Upper lobe of left lung (tissue), 6 donors: ENCODE data around the gene SYTL2. TPM values are rescaled to one million over a fixed set of nuclear protein-coding genes. Genes with fewer than 3 reads are reported as not detected.
A peak's percentile ranks its signal among the peaks of the same experiment; 100 is the strongest.

Experiments used
- ATAC-seq, 2 donors: fragments of 200-7000 bp; cut with Tn5 transposase; one replicate each; pipeline ENCODE4 v1.9.1; 2022; ENCODE audit warnings: mild to moderate bottlenecking in 2 of 2, moderate library complexity in 2 of 2; ENCODE audit not compliant: low FRiP score in 2 of 2
- DNase-seq, 2 donors: peaks; one replicate each; pipeline ENCODE4 v3.0.0-alpha.2; 2019 to 2020
- H3K27ac ChIP-seq, 4 donors: fragments of 200-600 bp; sonication (generic); one replicate each; pipeline ENCODE4 v1.5.1; 2016 to 2019
- H3K27me3 ChIP-seq, 4 donors: fragments of 200-600 bp; sonication (generic); one replicate each; pipeline ENCODE4 v1.5.1; 2017 to 2019
- H3K36me3 ChIP-seq, 4 donors: fragments of 200-600 bp; sonication (generic); one replicate each; pipeline ENCODE4 v1.5.1; 2016 to 2019
- H3K4me1 ChIP-seq, 4 donors: fragments of 200-600 bp; sonication (generic); one replicate each; pipeline ENCODE4 v1.5.1; 2018 to 2019
- H3K4me3 ChIP-seq, 4 donors: fragments of 200-600 bp; sonication (generic); one replicate each; pipeline ENCODE4 v1.5.1; 2017 to 2019; ENCODE audit warnings: mild to moderate bottlenecking in 2 of 4, moderate library complexity in 1 of 4
- H3K9me3 ChIP-seq, 4 donors: fragments of 200-600 bp; sonication (generic); one replicate each; pipeline ENCODE4 v1.5.1; 2018 to 2019
- EP300 ChIP-seq, 4 donors: sonication (generic); formaldehyde crosslinking; IDR thresholded peaks; one replicate each; pipeline ENCODE4 v1.5.1; 2017; ENCODE audit warnings: antibody characterized with exemption in 4 of 4, control low read depth in 2 of 4
- POLR2A ChIP-seq, 4 donors: fragments of 450-650 bp; IDR thresholded peaks; one replicate each; pipeline ENCODE4 v1.5.1; 2016 to 2017; ENCODE audit warnings: antibody characterized with exemption in 4 of 4, mild to moderate bottlenecking in 2 of 4
- POLR2AphosphoS5 ChIP-seq, 2 donors: sonication (generic); formaldehyde crosslinking; IDR thresholded peaks; one replicate each; pipeline ENCODE4 v1.5.1; 2017; ENCODE audit warnings: antibody characterized with exemption in 2 of 2
- WGBS, 2 donors: methylation state at CpG; one replicate each; pipeline ENCODE4 v1.1.5; 2017 to 2018; 5-methylcytosine and 5-hydroxymethylcytosine counted together
- total RNA-seq, 6 donors: library from RNA; depleted of rRNA in 4 of 6; stranded (reverse); fragments of >200 nt in 4 of 6; gene quantifications; one replicate each; pipeline versions ENCODE4 v1.1.0 to v1.2.1, GENCODE V29; 2016 to 2021
- TF ChIP-seq, protein P1 (sequence below), 6 experiments: fragments of 450-650 bp in 4 of 6; fragments of 200-600 bp in 2 of 6; sonication (generic) in 2 of 6; IDR thresholded peaks; one replicate each; pipeline ENCODE4 v1.5.1; 2016 to 2019; ENCODE audit warnings: antibody characterized with exemption in 6 of 6
- donor health status: DM: no; HTN: no; CAD: no; lungs with moderate emphysema.
- donor health status: DM: no; HTN: yes; CAD: no; lungs with severe emphysema.

Gene SYTL2
- total RNA-seq, 6 donors from 2014 or later, result 11.9 to 52.7 (median 20.1) TPM

DNA sequence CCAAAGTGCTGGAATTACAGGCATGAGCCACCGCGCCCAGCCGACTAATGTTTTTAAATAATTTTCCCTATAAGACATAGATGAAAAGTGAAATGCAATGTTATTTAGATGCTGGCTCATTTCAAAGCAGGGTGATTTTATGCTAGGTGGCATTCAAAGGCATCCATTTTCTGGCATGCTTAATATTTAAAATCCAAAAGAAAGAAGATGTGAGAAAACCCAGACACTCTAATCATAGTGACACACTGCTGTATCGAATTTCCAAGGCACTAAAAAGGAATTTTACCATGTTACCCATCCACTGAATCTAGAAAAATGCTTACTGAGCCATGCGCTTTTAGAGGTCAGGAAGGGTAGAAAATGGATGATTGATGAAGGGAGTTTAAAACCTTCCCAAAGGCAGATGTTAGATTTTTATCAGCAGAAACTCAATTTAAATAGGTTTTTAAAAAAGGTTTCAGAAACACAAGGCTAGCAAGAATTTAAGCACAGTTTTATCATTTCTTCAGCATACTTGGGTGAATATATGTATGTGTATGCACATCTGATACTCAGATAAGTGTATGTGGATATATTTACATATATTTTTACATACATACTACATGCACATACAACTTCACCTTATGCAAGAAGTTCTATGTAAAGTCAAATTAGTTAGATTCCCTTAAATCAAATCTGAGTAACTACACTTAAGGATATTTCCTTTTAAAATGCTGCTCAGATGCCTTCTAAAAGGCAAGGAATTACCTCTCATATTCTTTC lies 100.8 kb downstream of the SYTL2 start:
- no peak for ATAC-seq

DNA sequence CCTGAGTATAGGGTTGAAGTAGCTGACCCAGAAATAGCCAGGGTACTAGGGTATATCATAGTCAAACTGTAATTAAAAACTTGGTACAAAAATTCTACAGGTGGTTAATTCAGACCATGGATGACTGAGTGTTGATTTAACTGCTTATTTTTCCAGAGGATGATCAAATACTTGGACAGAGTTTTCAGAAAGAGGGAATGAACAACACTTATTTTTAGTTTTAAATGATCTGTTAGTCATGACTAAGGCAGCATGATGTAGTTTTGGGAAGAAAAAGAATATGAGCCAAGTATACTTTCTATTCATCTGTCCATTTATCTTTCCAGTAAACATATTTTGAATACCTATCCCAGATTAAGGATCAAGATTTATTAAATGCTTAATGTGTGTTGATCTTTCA lies 105.1 kb downstream of the SYTL2 start:
- Histone ChIP-seq H3K27ac (no peak overlapping the region), H3K4me3 (no peak overlapping the region), H3K9me3 (no peaks in the 10 kb centered on the region), H3K4me1 (no peaks in the 10 kb centered on the region), H3K36me3 (no peaks in the 10 kb centered on the region), H3K27me3 (no peaks in the 10 kb centered on the region)
- no peak for DNase-seq
- TF ChIP-seq POLR2AphosphoS5 (IDR thresholded peaks at IDR 0.05), result no peak
- TF ChIP-seq, protein P1, sequence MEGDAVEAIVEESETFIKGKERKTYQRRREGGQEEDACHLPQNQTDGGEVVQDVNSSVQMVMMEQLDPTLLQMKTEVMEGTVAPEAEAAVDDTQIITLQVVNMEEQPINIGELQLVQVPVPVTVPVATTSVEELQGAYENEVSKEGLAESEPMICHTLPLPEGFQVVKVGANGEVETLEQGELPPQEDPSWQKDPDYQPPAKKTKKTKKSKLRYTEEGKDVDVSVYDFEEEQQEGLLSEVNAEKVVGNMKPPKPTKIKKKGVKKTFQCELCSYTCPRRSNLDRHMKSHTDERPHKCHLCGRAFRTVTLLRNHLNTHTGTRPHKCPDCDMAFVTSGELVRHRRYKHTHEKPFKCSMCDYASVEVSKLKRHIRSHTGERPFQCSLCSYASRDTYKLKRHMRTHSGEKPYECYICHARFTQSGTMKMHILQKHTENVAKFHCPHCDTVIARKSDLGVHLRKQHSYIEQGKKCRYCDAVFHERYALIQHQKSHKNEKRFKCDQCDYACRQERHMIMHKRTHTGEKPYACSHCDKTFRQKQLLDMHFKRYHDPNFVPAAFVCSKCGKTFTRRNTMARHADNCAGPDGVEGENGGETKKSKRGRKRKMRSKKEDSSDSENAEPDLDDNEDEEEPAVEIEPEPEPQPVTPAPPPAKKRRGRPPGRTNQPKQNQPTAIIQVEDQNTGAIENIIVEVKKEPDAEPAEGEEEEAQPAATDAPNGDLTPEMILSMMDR (IDR thresholded peaks at IDR 0.05), result no peak
- TF ChIP-seq POLR2A (IDR thresholded peaks at IDR 0.05), result no peak
- no peak for TF ChIP-seq EP300 (IDR thresholded peaks at IDR 0.05)
- ATAC-seq, result peak in 1 of 2 donors; percentile 53

More for the DNA sequence above, 100.8 kb downstream of the SYTL2 start:
- 87 to 92% methylated on average over 5 of the region's 5 CpGs for WGBS, 2 donors
- Histone ChIP-seq H3K4me3 (no peak overlapping the region), H3K27ac (no peak overlapping the region), H3K4me1 (no peaks in the 10 kb centered on the region), H3K36me3 (no peaks in the 10 kb centered on the region), H3K9me3 (no peaks in the 10 kb centered on the region), H3K27me3 (no peaks in the 10 kb centered on the region)
- TF ChIP-seq, protein P1 (IDR thresholded peaks at IDR 0.05), result no peak
- TF ChIP-seq POLR2AphosphoS5 (IDR thresholded peaks at IDR 0.05) (no peak), POLR2A (IDR thresholded peaks at IDR 0.05) (no peak), EP300 (IDR thresholded peaks at IDR 0.05) (no peak)
- DNase-seq, result no peak

DNA sequence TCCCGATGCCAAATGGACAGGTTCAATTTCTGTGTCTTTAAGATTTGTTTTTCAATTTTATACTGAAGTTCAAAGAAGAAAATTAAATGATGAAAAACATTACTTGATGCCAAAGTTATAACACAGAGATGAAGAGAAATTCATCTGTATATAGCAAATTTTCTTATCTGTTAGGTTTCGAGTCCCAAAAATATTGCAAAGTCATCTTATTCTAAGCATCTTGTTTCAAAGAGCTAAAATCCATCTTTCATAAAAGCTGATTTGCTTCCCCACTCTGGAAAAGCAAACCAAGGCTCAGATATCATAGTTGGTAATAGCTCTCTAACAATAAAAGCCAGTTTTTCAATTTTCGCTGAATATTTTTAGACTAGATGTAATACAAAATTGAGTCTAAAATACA lies 106.0 kb downstream of the SYTL2 start:
- H3K27ac ChIP-seq, result no peak overlapping the region
- no peaks in the 10 kb centered on the region for H3K9me3 ChIP-seq
- TF ChIP-seq, protein P1 (IDR thresholded peaks at IDR 0.05), result no peak
- no peak for TF ChIP-seq POLR2A (IDR thresholded peaks at IDR 0.05)
- TF ChIP-seq EP300 (IDR thresholded peaks at IDR 0.05), result no peak
- no peak for TF ChIP-seq POLR2AphosphoS5 (IDR thresholded peaks at IDR 0.05)
- 94 to 97% methylated on average over 3 of the region's 3 CpGs for WGBS, 2 donors
- no peaks in the 10 kb centered on the region for H3K36me3 ChIP-seq
- no peak overlapping the region for H3K4me3 ChIP-seq
- DNase-seq, result no peak
- no peak for ATAC-seq
- H3K4me1 ChIP-seq, result peaks cover 0 to 6% (median under 1%) of the 10 kb centered on the region in 4 donors
- no peaks in the 10 kb centered on the region for H3K27me3 ChIP-seq

DNA sequence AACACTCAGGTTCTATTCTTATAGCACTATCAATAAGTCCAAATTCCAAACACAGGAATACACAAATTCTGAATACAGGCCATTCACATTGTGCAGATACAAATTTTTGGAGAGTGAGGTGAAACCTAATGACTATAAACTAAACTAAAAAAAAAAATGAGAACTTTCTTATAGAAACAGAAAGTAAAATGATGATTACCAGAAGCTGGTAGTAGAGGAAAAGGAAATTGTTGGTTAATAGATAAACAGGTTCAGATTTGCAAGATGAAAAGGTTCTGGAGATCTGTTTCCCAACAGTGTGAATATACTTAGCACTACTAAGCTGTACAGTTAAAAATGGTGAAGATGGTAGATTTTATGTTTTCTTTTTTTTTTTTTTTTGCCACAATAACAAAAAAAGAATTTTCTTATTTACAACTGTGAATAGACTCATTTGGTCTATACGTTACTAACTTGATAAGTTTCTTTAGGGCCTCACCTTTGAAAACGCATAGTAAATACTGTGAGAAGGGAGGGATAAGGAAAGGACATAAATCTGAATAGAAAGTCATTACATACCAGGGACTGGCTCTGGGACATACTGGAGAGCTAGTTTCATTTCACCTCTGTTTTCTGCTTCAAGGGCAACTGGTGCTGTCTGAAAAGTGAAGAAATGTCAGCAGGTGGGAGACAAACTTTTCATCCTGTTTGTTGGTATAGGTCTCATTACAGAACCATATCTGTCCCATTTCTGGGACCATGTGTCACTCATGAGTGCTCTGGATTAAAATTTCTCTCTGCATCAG lies 110.8 kb downstream of the SYTL2 start:
- TF ChIP-seq EP300 (IDR thresholded peaks at IDR 0.05) (no peak), POLR2A (IDR thresholded peaks at IDR 0.05) (no peak), POLR2AphosphoS5 (IDR thresholded peaks at IDR 0.05) (no peak)
- TF ChIP-seq, protein P1 (IDR thresholded peaks at IDR 0.05), result no peak
- H3K4me1 ChIP-seq, result peaks cover 0 to 10% (median 3%) of the 10 kb centered on the region in 4 donors
- H3K36me3 ChIP-seq, result no peaks in the 10 kb centered on the region
- DNase-seq, result no peak
- WGBS, 2 donors, result 70 to 81% methylated on average over 2 of the region's 2 CpGs
- H3K27me3 ChIP-seq, result no peaks in the 10 kb centered on the region
- H3K9me3 ChIP-seq, result no peaks in the 10 kb centered on the region
- no peak for ATAC-seq
- no peak overlapping the region for H3K27ac ChIP-seq
- H3K4me3 ChIP-seq, result no peak overlapping the region
